Skeletal muscle satellite cell (primary cell): ENCODE results near the gene SHOC2.

Experiments used
- H3K27me3 ChIP-seq: 2 replicates; pipeline ENCODE4 v1.7.0; 2013; ENCODE audit warnings: low read length; ENCODE audit not compliant: control insufficient read depth, insufficient read depth
- H3K36me3 ChIP-seq: 2 replicates; pipeline ENCODE4 v1.7.0; 2013; ENCODE audit warnings: mild to moderate bottlenecking, control low read depth, low read length; ENCODE audit not compliant: insufficient read depth
- H3K4me1 ChIP-seq: 2 replicates; pipeline ENCODE4 v1.7.0; 2013; ENCODE audit warnings: low read length; ENCODE audit not compliant: control insufficient read depth, insufficient read depth
- H3K4me2 ChIP-seq: 2 replicates; pipeline ENCODE4 v1.7.0; 2013; ENCODE audit warnings: mild to moderate bottlenecking, low read length
- H3K4me3 ChIP-seq: 2 replicates; pipeline ENCODE4 v1.7.0; 2013; ENCODE audit warnings: low read length
- H3K9ac ChIP-seq: 2 replicates; pipeline ENCODE4 v1.7.0; 2013; ENCODE audit warnings: mild to moderate bottlenecking, low read depth, low read length, moderate library complexity
- H3K9me3 ChIP-seq: replicated peaks from 2 replicates; pipeline ENCODE4 v1.7.0; 2013; ENCODE audit warnings: mild to moderate bottlenecking, control low read depth, low read length
- small RNA-seq: library from RNA; depleted of rRNA; stranded (forward); fragments of <200 nt; gene quantifications from one replicate; pipeline ENCODE3, GENCODE V24; 2012

The SHOC2 gene

DNA sequence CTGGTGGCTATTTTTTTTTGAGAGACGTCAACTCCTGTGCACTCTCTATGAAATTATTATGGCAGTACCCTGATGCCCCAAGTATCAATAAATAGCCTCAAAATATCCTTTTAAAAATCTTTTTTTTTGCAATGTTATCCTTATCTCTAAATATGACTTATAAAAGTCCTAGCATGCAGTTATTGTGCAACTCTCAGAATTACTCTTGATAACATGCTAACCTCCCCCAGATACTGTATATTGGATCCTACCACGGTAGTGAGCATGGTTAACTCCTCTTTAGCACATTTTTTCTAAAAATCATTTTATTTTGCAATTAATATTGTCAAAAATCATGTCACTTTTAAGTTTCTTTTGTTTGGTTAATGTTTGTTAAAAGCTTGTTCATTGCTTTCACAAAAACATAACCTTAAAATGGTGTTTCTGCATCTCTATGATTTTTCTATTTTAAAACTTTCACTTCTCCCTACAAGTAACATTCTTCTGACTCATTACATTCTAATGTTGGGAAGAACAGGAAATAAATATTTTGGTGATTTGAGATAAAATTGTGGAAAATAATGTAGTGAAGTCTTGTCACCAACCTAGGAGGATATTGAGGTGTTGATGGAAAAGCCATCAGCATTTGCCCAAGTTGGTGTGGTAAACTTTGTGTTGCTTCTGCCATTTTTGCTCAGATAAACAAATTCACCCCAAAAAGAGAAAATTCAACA, 115.3 kb downstream of the SHOC2 start:
- no peaks in the 10 kb centered on the region for H3K27me3 ChIP-seq
- H3K9me3 ChIP-seq: peaks cover 3% of the 10 kb centered on the region
- H3K4me2 ChIP-seq: peak overlapping the region; percentile 61
- peak overlapping the region; percentile 43 for H3K9ac ChIP-seq
- H3K36me3 ChIP-seq: no peaks in the 10 kb centered on the region
- H3K4me1 ChIP-seq: peaks cover 20% of the 10 kb centered on the region
- H3K4me3 ChIP-seq: peak overlapping the region; percentile 26

DNA sequence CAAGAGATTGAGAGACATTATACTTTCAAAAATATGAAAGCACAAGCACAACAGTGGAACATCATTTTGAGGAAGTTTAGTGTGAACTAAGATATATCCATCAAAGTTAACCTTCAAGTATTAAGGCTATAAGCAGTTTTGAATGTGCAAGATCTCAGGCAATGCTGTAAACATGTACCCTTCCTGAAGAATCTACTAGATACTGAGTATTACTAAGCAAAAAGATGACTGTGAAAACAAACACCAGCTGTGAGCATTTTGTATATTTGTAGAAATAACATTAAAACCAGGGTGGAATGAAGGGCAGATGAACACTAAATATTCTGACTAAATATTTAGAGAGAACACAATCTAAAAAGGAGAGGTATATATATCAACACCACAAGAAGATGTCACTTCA, 116.1 kb downstream of the SHOC2 start:
- H3K9me3 ChIP-seq: peaks cover 3% of the 10 kb centered on the region
- H3K4me1 ChIP-seq: peaks cover 20% of the 10 kb centered on the region
- H3K4me3 ChIP-seq: no peak overlapping the region
- peak overlapping the region; percentile 61 for H3K4me2 ChIP-seq
- H3K9ac ChIP-seq: peak overlapping the region; percentile 43
- no peaks in the 10 kb centered on the region for H3K36me3 ChIP-seq
- H3K27me3 ChIP-seq: no peaks in the 10 kb centered on the region

DNA sequence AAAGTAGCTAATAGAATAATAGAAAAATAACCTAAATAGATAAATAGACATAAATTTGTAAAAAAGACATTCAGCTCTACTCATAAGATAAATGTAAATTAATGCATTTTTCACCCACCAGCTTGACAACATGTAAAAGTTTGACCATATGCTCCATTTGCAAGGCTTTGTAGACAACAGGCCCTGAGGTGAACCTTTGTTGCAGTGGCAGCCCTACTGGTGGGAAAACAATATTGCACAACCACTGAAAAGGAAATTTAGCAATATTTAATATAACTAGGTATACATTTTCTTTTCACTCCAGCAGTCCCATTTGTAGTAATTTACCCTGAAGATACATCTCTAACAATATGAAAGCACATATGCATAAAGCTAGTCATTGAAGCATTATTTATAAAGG, 118.5 kb downstream of the SHOC2 start:
- Histone ChIP-seq H3K4me1 (peaks cover 20% of the 10 kb centered on the region), H3K36me3 (no peaks in the 10 kb centered on the region), H3K4me2 (no peak overlapping the region), H3K4me3 (no peak overlapping the region), H3K9me3 (peaks cover 3% of the 10 kb centered on the region), H3K9ac (no peak overlapping the region), H3K27me3 (no peaks in the 10 kb centered on the region)

DNA sequence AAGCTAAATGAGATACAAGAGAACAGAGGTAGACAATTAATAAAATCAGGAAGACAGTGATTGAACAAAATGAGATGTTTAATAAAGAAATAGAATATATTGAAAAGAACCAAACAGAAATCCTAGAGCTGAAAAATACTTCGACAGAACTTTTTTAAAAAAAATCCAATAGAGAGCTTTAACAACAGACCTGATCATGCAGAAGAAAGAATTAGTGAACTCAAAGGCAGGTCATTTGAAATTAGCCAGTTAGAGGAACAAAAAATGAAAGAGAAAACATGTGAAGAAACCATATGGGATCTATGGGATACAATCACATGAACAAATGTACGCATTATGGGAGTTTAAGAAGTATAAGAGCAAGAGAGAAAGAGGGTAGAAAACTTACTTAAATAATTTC, 120.1 kb downstream of the SHOC2 start:
- Histone ChIP-seq H3K4me1 (peaks cover 15% of the 10 kb centered on the region), H3K4me2 (no peak overlapping the region), H3K9ac (no peak overlapping the region), H3K9me3 (peaks cover 3% of the 10 kb centered on the region), H3K4me3 (no peak overlapping the region), H3K27me3 (no peaks in the 10 kb centered on the region), H3K36me3 (no peaks in the 10 kb centered on the region)

DNA sequence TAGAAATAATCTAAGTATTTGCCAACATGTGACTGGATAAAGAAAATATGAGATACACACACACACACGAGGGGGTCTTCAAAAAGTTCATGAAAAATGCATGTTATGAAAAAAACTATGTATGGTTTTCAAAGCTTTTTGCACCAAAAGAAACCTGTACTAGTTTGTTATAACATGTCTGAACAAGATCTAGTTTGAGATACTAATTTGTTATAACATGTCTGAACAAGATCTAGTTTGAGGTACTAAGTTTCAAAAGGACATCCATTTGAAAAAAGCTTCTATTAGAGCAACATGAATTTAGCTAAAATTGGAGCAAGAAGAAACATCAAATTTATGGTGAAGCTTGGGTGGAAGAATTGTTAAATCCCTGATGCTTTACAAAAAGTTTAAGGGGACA, 137.6 kb downstream of the SHOC2 start:
- Histone ChIP-seq H3K27me3 (no peaks in the 10 kb centered on the region), H3K9me3 (no peaks in the 10 kb centered on the region), H3K36me3 (no peaks in the 10 kb centered on the region), H3K4me2 (no peak overlapping the region), H3K4me1 (no peaks in the 10 kb centered on the region), H3K4me3 (no peak overlapping the region), H3K9ac (no peak overlapping the region)

Small RNA genes lying within 50 kb of the gene (small RNA-seq; reads per million reads assigned to genes)
- 0.70 reads per million, percentile 8 among the genes with 10 or more reads in this experiment for gene MIR548E
